Left lung (tissue), 10 donors: ENCODE measurements around the gene ZNF280B. TPM values are rescaled to one million over a fixed set of nuclear protein-coding genes. Genes with fewer than 3 reads are reported as not detected.

Source experiments
- ATAC-seq: fragments of 200-7000 bp; cut with Tn5 transposase; one replicate; pipeline ENCODE4 v1.9.1; 2020; ENCODE audit warnings: moderate library complexity
- DNase-seq, 4 donors: peaks; one replicate each; pipeline ENCODE4 v3.0.0-alpha.2; 2013 to 2020
- H3K27ac ChIP-seq, 2 donors: fragments of 200-600 bp; sonication (generic) in 1 of 2; one replicate each; pipeline versions ENCODE4 v1.5.0 to v1.8.0; 2020 to 2021
- H3K27me3 ChIP-seq, 2 donors: fragments of 200-600 bp; sonication (generic) in 1 of 2; one replicate each; pipeline versions ENCODE4 v1.5.0 to v1.8.0; 2020 to 2021
- H3K36me3 ChIP-seq, 2 donors: fragments of 200-600 bp; sonication (generic) in 1 of 2; one replicate each; pipeline versions ENCODE4 v1.5.0 to v1.8.0; 2020 to 2021
- H3K4me1 ChIP-seq, 2 donors: fragments of 200-600 bp; one replicate each; pipeline ENCODE4 v1.8.0; 2021
- H3K4me3 ChIP-seq, 2 donors: fragments of 200-600 bp; sonication (generic) in 1 of 2; one replicate each; pipeline versions ENCODE4 v1.5.0 to v1.8.0; 2020 to 2021; ENCODE audit warnings: mild to moderate bottlenecking in 1 of 2
- H3K9me3 ChIP-seq, 2 donors: fragments of 200-600 bp; sonication (generic) in 1 of 2; one replicate each; pipeline versions ENCODE4 v1.5.0 to v1.8.0; 2020 to 2021
- CTCF ChIP-seq, 2 donors: fragments of 200-600 bp; sonication (generic) in 1 of 2; IDR thresholded peaks; one replicate each; pipeline versions ENCODE4 v1.5.0 to v1.8.0; 2021; ENCODE audit warnings: antibody characterized with exemption in 2 of 2
- intact Hi-C, 2 donors: fragments of 100-400 bp; cut with DNase I; formaldehyde crosslinking; loops; one replicate each; pipeline versions ENCODE4 v1.11.2 to v1.14.2; 2022
- polyA plus RNA-seq, 6 donors: library from polyadenylated mRNA; unstranded; fragments of 120-200 nt; gene quantifications; one replicate each; pipeline ENCODE4 v1.2.1, GENCODE V29; 2013; ENCODE audit not compliant: insufficient read length in 6 of 6
- total RNA-seq, 2 donors: library from RNA; stranded (reverse); fragmentation: NEBNext Ultra II Directional; extraction: Animal tissue kit (Norgen Biotek cat#: 25700); gene quantifications; one replicate each; pipeline ENCODE4 v1.2.1, GENCODE V29; 2021
- donor health status: DM: no; HTN: yes; CAD: no.
- donor health status: DM: no; HTN: no; CAD: no.

Gene ZNF280B
- total and polyA plus RNA-seq, 8 donors: 0.65 to 4.4 (median 3.8) TPM

- TF ChIP-seq CTCF (IDR thresholded peaks at IDR 0.05): no peak
- H3K4me3 ChIP-seq: no peak overlapping the region
- H3K36me3 ChIP-seq: no peaks in the 10 kb centered on the region
- H3K27me3 ChIP-seq: peaks cover 0 to 5% of the 10 kb centered on the region in 2 donors
- intact Hi-C loops: no loop called here
- H3K4me1 ChIP-seq: no peaks in the 10 kb centered on the region
- no peak for ATAC-seq
- no peak overlapping the region for H3K27ac ChIP-seq
- H3K9me3 ChIP-seq: no peaks in the 10 kb centered on the region
- no peak for DNase-seq
Observed at GRCh38 chr22:22521631-22522030, 13.1 kb upstream of the ZNF280B start.

DNA sequence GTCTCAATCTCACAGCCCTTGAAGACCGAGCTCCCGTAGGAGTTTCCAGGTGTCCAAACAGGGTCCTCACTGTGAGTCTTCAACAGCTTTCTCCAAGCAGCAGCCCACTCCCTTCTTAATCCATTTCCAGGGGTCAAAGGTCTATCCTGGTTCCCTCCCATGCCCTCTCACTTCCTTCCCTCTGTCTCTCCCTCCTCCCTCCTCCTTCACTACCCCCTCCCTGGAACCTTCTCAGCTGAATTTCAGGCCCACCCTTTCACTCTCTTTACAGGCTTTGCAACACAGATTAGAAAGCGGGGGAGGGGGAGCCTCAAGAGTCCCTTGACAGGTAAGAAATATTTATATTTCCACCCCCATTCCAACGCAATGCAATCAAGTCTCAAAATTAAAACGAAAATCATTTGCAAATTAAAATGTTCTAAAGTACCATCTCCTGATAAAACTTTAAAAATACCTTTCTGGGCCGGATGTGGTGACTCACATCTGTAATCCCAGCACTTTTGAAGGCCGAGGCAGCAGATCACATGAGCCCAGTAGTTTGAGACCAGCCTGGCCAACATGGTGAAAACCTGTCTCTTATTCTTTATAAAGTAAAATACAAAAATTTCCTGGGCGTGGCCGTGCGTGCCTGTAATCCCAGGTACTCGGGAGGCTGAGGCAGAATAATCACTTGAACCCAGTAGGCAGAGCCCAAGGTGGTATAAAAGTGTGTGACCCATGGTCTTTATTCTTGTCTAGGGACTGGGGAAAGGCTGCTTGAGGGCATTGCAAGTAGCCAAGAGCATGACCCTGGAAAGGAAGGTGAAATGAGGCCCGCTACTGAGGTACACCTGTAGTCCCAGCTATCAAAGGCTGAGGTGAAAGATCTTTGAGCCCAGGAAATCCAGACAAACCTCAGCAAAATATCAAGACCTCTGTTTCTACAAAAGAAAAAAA is 12.4 kb upstream of the ZNF280B start:
- no peaks in the 10 kb centered on the region for H3K4me1 ChIP-seq
- peaks cover 0 to 9% of the 10 kb centered on the region in 2 donors for H3K27me3 ChIP-seq
- intact Hi-C loops: no loop called here

GRCh38 chr22:22520020-22520656 is 11.6 kb upstream of the ZNF280B start, which contains the start of gene ZNF280A:
TSS of gene ZNF280A (minus strand) at chr22:22520270. CDS start at chr22:22515630, 4,640 bp downstream.
- DNase-seq (no peak), ATAC-seq (no peak)
- H3K27ac ChIP-seq: no peak within 1 kb of the TSS
- intact Hi-C loops: no loop called here
- H3K36me3 ChIP-seq: no peaks in the 10 kb centered on the region
- H3K27me3 ChIP-seq: peaks cover 0 to 12% of the 10 kb centered on the region in 2 donors
- H3K9me3 ChIP-seq: no peaks in the 10 kb centered on the region
- H3K4me3 ChIP-seq: no peak within 1 kb of the TSS
- TF ChIP-seq CTCF (IDR thresholded peaks at IDR 0.05): no peak
- H3K4me1 ChIP-seq: no peaks in the 10 kb centered on the region

More for the DNA sequence above, 12.4 kb upstream of the ZNF280B start:
- ATAC-seq (no peak), DNase-seq (no peak)
- H3K4me3 ChIP-seq: no peak overlapping the region
- no peak overlapping the region for H3K27ac ChIP-seq
- H3K9me3 ChIP-seq: no peaks in the 10 kb centered on the region
- no peak for TF ChIP-seq CTCF (IDR thresholded peaks at IDR 0.05)
- H3K36me3 ChIP-seq: no peaks in the 10 kb centered on the region

- DNase-seq (no peak), ATAC-seq (no peak)
- Histone ChIP-seq H3K27ac (no peak overlapping the region), H3K36me3 (no peaks in the 10 kb centered on the region), H3K4me3 (no peak overlapping the region), H3K27me3 (peaks cover 0 to 18% of the 10 kb centered on the region in 2 donors), H3K9me3 (no peaks in the 10 kb centered on the region), H3K4me1 (no peaks in the 10 kb centered on the region)
- intact Hi-C loops: no loop called here
- TF ChIP-seq CTCF (IDR thresholded peaks at IDR 0.05): no peak
Observed at GRCh38 chr22:22519591-22519990, 11.0 kb upstream of the ZNF280B start.

DNA sequence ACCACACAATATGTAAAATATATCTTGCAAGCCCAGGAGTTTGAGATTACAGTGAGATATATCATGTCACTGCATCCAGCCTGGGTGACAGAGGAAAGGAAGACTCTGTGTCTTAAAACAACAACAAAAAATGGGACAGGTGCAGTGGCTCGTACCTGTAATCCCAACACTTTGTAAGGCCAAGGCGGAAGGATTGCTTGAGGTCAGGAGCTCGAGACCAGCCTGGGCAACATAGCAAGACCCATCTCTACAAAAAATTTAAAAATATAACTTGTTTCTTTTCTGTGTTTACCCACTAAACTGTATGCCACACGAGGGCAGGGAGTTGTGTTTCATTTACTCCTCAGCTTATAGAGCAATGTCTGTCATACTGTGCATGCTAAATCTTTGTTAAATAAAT is 8.4 kb upstream of the ZNF280B start:
- no peak for TF ChIP-seq CTCF (IDR thresholded peaks at IDR 0.05)
- ATAC-seq (no peak), DNase-seq (no peak)
- no peaks in the 10 kb centered on the region for H3K4me1 ChIP-seq
- intact Hi-C loops: no loop called here
- no peak overlapping the region for H3K4me3 ChIP-seq
- H3K27ac ChIP-seq: no peak overlapping the region
- peaks cover 0 to 42% of the 10 kb centered on the region in 2 donors for H3K27me3 ChIP-seq
- no peaks in the 10 kb centered on the region for H3K9me3 ChIP-seq
- no peaks in the 10 kb centered on the region for H3K36me3 ChIP-seq
